ENCODE data around the gene VPS37C. TPM values are rescaled to one million over a fixed set of nuclear protein-coding genes. Genes with fewer than 3 reads are reported as not detected.

Gene VPS37C
- total RNA-seq, 2 donors from 2014 or later = 12.9 to 28.8 TPM

- H3K27ac ChIP-seq = peak overlapping the region; percentile 44 to 70
- H3K27me3 ChIP-seq = no peaks in the 10 kb centered on the region
- peaks cover 0 to 14% of the 10 kb centered on the region in 2 donors for H3K9me3 ChIP-seq
- H3K4me1 ChIP-seq = peaks cover 0 to 35% of the 10 kb centered on the region in 2 donors
- TF ChIP-seq CTCF (IDR thresholded peaks at IDR 0.05) = no peak
- H3K36me3 ChIP-seq = peaks cover 4% of the 10 kb centered on the region
- H3K4me3 ChIP-seq = no peak overlapping the region
- DNase-seq (ENCODE audit: low spot score) = no peak
These were observed 2.4 kb downstream of the VPS37C start for GRCh38 chr11:61158691-61159381.

- DNase-seq (ENCODE audit: low spot score) = no peak
- H3K4me1 ChIP-seq = peaks cover 0 to 46% of the 10 kb centered on the region in 2 donors
- peaks cover 0 to 14% of the 10 kb centered on the region in 2 donors for H3K9me3 ChIP-seq
- H3K27me3 ChIP-seq = no peaks in the 10 kb centered on the region
- TF ChIP-seq CTCF (IDR thresholded peaks at IDR 0.05) = no peak
- peaks cover 4% of the 10 kb centered on the region for H3K36me3 ChIP-seq
- peak overlapping the region in 1 of 2 donors; percentile 70 for H3K27ac ChIP-seq
- no peak overlapping the region for H3K4me3 ChIP-seq
These were observed 3.5 kb downstream of the VPS37C start for GRCh38 chr11:61157743-61158142.

- Histone ChIP-seq H3K27ac (no peak overlapping the region), H3K9me3 (peaks cover 0 to 14% of the 10 kb centered on the region in 2 donors), H3K4me1 (peaks cover 0 to 54% of the 10 kb centered on the region in 2 donors), H3K36me3 (peaks cover 4% of the 10 kb centered on the region), H3K4me3 (no peak overlapping the region), H3K27me3 (no peaks in the 10 kb centered on the region)
- no peak for DNase-seq (ENCODE audit: low spot score)
- no peak for TF ChIP-seq CTCF (IDR thresholded peaks at IDR 0.05)
These were observed 5.5 kb downstream of the VPS37C start for GRCh38 chr11:61155741-61156140.

GRCh38 chr11:61155312-61155711 lies 5.9 kb downstream of the VPS37C start:
- H3K36me3 ChIP-seq = peaks cover 4% of the 10 kb centered on the region
- H3K27me3 ChIP-seq = no peaks in the 10 kb centered on the region
- H3K9me3 ChIP-seq = peaks cover 0 to 14% of the 10 kb centered on the region in 2 donors
- no peak for TF ChIP-seq CTCF (IDR thresholded peaks at IDR 0.05)
- H3K27ac ChIP-seq = no peak overlapping the region
- no peak overlapping the region for H3K4me3 ChIP-seq
- no peak for DNase-seq (ENCODE audit: low spot score)
- H3K4me1 ChIP-seq = peaks cover 0 to 53% of the 10 kb centered on the region in 2 donors

- no peak for TF ChIP-seq CTCF (IDR thresholded peaks at IDR 0.05)
These were observed 6.7 kb downstream of the VPS37C start for GRCh38 chr11:61154528-61154927.

More at GRCh38 chr11:61154528-61154927, 6.7 kb downstream of the VPS37C start:
- Histone ChIP-seq H3K4me1 (peaks cover 0 to 55% of the 10 kb centered on the region in 2 donors), H3K27ac (peak overlapping the region in 1 of 2 donors; percentile 90), H3K9me3 (peaks cover 0 to 14% of the 10 kb centered on the region in 2 donors), H3K4me3 (no peak overlapping the region), H3K27me3 (no peaks in the 10 kb centered on the region), H3K36me3 (peaks cover 4% of the 10 kb centered on the region)
- DNase-seq (ENCODE audit: low spot score) = no peak

All from right atrium auricular region (tissue), 2 donors.